Endothelial cell of umbilical vein (primary cell): Measurements from ENCODE around the gene MMP23B. TPM values are rescaled to one million over a fixed set of nuclear protein-coding genes. Genes with fewer than 3 reads are reported as not detected.

ENCODE experiments used
- BruUV-seq: library from RNA; stranded (reverse); fragments of 400-500 nt; replicated peaks from 2 replicates; lab custom pipeline; 2021; lab: Mats Ljungman, UMichigan
- CTCF ChIA-PET: fragments of 300-600, 350-600 bp; sonication (Branson Sonifier 250); formaldehyde crosslinking; loops from one replicate; lab custom pipeline; 2021; ENCODE audit warnings: antibody characterized with exemption, inconsistent platforms; lab: Charles Lee
- POLR2A ChIA-PET: fragments of 300-600, 350-600 bp; sonication (Branson Sonifier 250); formaldehyde crosslinking; loops from one replicate; lab custom pipeline; 2021; ENCODE audit warnings: antibody characterized with exemption, inconsistent platforms; lab: Charles Lee
- DNase-seq: peaks from one replicate; pipeline ENCODE4 v3.0.0-alpha.2; 2011; ENCODE audit warnings: low read depth, low spot score
- FAIRE-seq: peaks from 2 replicates; lab custom pipeline; 2011; peaks lifted over from hg19 to GRCh38; lab: Jason Lieb, UNC
- H2AFZ ChIP-seq: 2 replicates; pipeline ENCODE4 v1.6.0; 2012; ENCODE audit warnings: low read depth, low read length, control low read depth, inconsistent platforms
- H3K27ac ChIP-seq: 2 replicates; pipeline ENCODE4 v1.5.1; 2011; ENCODE audit warnings: low read depth, mild to moderate bottlenecking, control low read depth, low read length, moderate library complexity; ENCODE audit not compliant: insufficient read depth
- H3K27me3 ChIP-seq, 2 experiments: 2 replicates each; pipeline versions ENCODE4 v1.6.0 to v1.6.1; 2011; ENCODE audit warnings: low read length in 2 of 2, mixed read lengths in 1 of 2; ENCODE audit not compliant: control insufficient read depth in 2 of 2, insufficient read depth in 2 of 2
- H3K36me3 ChIP-seq, 2 experiments: 2 replicates in 1 of 2; 3 replicates in 1 of 2; pipeline ENCODE4 v1.5.1; 2011; ENCODE audit warnings: low read length in 2 of 2, mild to moderate bottlenecking in 1 of 2, moderate library complexity in 1 of 2; ENCODE audit not compliant: control insufficient read depth in 2 of 2, insufficient read depth in 2 of 2; ENCODE audit errors: extremely low read depth in 1 of 2
- H3K4me1 ChIP-seq: 3 replicates; pipeline ENCODE4 v1.5.1; 2011; ENCODE audit warnings: mild to moderate bottlenecking, low read length; ENCODE audit not compliant: control insufficient read depth, insufficient read depth; ENCODE audit errors: extremely low read depth
- H3K4me2 ChIP-seq: 2 replicates; pipeline ENCODE4 v1.6.1; 2011; ENCODE audit warnings: low read length, control low read depth, mixed read lengths; ENCODE audit not compliant: insufficient read depth
- H3K4me3 ChIP-seq, 3 experiments: fragments of 200-600 bp in 1 of 3; sonication (generic), shearing (Covaris generic) in 1 of 3; replicated peaks in 1 of 3; 2 replicates each; pipeline ENCODE4 v1.5.1; 2011 to 2016; ENCODE audit warnings: control low read depth in 3 of 3, low read length in 3 of 3, mild to moderate bottlenecking in 2 of 3, inconsistent platforms in 1 of 3, low read depth in 1 of 3, moderate library complexity in 1 of 3; ENCODE audit not compliant: insufficient read depth in 1 of 3
- H3K79me2 ChIP-seq: 2 replicates; pipeline ENCODE4 v1.6.0; 2012; ENCODE audit warnings: low read length, inconsistent platforms; ENCODE audit not compliant: control insufficient read depth, insufficient read depth
- H3K9ac ChIP-seq: replicated peaks from 2 replicates; pipeline ENCODE3; 2011; ENCODE audit warnings: low read length, control low read depth; ENCODE audit not compliant: insufficient read depth; ENCODE audit errors: extremely low read depth
- H3K9me1 ChIP-seq: replicated peaks from 3 replicates; pipeline ENCODE4 v1.6.0; 2011; ENCODE audit warnings: mild to moderate bottlenecking, low read length; ENCODE audit not compliant: control insufficient read depth, insufficient read depth; ENCODE audit errors: extremely low read depth
- H3K9me3 ChIP-seq: replicated peaks from 2 replicates; pipeline ENCODE4 v1.5.1; 2012; ENCODE audit warnings: low read length, inconsistent platforms; ENCODE audit not compliant: control insufficient read depth, insufficient read depth
- H4K20me1 ChIP-seq: replicated peaks from 2 replicates; pipeline ENCODE3; 2011; ENCODE audit warnings: mild to moderate bottlenecking, low read length; ENCODE audit not compliant: control insufficient read depth, insufficient read depth; ENCODE audit errors: extremely low read depth
- CTCF ChIP-seq, 2 donors: IDR thresholded peaks; 1 replicate in 1 of 2; 2 replicates in 1 of 2; pipeline ENCODE4 v1.5.1; 2011; ENCODE audit warnings: low read length in 2 of 2, mild to moderate bottlenecking in 2 of 2, moderate library complexity in 2 of 2, control low read depth in 1 of 2, inconsistent platforms in 1 of 2, low read depth in 1 of 2; ENCODE audit not compliant: insufficient read depth in 1 of 2; ENCODE audit errors: extremely low read depth in 1 of 2
- EZH2 ChIP-seq: IDR thresholded peaks from 2 replicates; pipeline ENCODE4 v1.6.1; 2012; ENCODE audit warnings: borderline replicate concordance, low read depth, mild to moderate bottlenecking, moderate library complexity, low read length, inconsistent platforms; ENCODE audit not compliant: severe bottlenecking
- FOS ChIP-seq: IDR thresholded peaks from 2 replicates; pipeline ENCODE4 v1.6.1; 2011; ENCODE audit warnings: mild to moderate bottlenecking, low read length, moderate library complexity, borderline replicate concordance; ENCODE audit not compliant: insufficient read depth
- GATA2 ChIP-seq: IDR thresholded peaks from 2 replicates; pipeline ENCODE4 v1.7.0; 2011; ENCODE audit warnings: low read depth, mild to moderate bottlenecking, moderate library complexity, mixed read lengths, low read length; ENCODE audit not compliant: insufficient read length, insufficient read depth
- JUN ChIP-seq: IDR thresholded peaks from 2 replicates; pipeline ENCODE4 v1.6.1; 2011; ENCODE audit warnings: borderline replicate concordance, low read depth; ENCODE audit not compliant: insufficient read length, insufficient read depth
- MYC ChIP-seq: IDR thresholded peaks from one replicate; pipeline ENCODE4 v1.6.1; 2011; ENCODE audit warnings: mild to moderate bottlenecking, low read depth, low read length
- POLR2A ChIP-seq: IDR thresholded peaks from 2 replicates; pipeline ENCODE4 v1.6.1; 2012; ENCODE audit warnings: low read depth, mild to moderate bottlenecking, control low read depth, low read length
- dilution Hi-C: fragments of 300-500 bp; cut with MboI; formaldehyde crosslinking; loops from one replicate; pipeline ENCODE4 v1.15.0; 2019; ENCODE audit warnings: low sequenced_read_pairs; ENCODE audit not compliant: extremely low pct_ligation_motif_present
- intact Hi-C: fragments of 100-400 bp; cut with micrococcal nuclease; formaldehyde crosslinking; loops from one replicate; pipeline ENCODE4 v1.10.0; 2022
- polyA plus RNA-seq, 4 experiments: library from polyadenylated mRNA; depleted of rRNA in 3 of 4; stranded (reverse) in 3 of 4; unstranded in 1 of 4; fragments of >200 nt; gene quantifications; 2 replicates each; pipeline versions ENCODE4 v1.2.1 to v1.2.3, GENCODE V29; 2011 to 2012; ENCODE audit warnings: missing spikeins in 1 of 4
- total RNA-seq: library from RNA; stranded (reverse); gene quantifications from 2 replicates; pipeline ENCODE4 v1.2.3, GENCODE V29; 2021
- TF ChIP-seq, protein P1 (sequence below): IDR thresholded peaks from 2 replicates; pipeline ENCODE4 v1.6.1; 2011; ENCODE audit not compliant: insufficient read depth, insufficient read length

Gene MMP23B
- total and polyA plus RNA-seq, 2 donors (not counting 3 experiments of a cell fraction or from before 2014, with no cell fraction given), result 0.62 to 5.3 TPM

DNA sequence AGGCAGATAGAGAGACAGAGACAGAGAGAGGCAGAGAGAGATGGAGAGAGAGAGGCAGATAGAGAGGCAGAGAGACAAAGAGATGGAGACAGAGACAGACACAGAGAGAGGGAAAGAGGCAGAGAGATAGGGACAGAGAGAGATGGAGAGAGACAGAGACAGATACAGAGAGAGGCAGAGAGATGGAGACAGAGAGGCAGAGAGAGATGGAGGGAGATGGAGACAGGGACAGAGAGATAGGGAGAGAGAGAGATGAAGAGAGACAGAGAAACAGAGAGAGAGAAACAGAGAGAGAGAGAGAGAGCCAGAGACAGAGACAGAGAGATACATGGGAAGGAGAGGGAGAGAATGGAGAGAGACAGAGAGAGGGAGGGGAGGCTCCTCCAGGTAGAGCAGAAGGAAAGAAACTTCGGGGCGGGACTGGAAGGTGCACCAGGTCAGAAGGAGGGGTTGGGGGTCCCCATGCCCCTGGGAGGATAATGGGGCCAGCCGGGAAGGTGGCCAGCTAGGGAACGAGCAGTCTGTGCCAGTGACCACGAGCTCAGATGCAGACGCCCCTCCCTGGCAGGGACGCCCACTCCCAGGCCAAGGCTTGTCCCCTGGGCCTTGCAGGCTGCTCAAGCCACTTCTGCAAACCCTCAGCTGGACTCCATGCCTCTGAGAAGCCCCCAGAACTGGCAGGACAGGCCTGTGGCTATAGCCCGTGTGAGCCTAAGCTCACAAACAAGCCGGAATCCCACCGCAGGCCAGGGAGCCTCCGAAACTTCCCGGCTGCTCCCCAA lies 35.3 kb upstream of the MMP23B start:
- CTCF ChIA-PET, result interaction anchor here (1.5 to 1.8 kb wide), 2 partner anchors 10 to 19 kb away, joined by 5 to 6 read pairs; no protein-coding TSS in a partner anchor
- Histone ChIP-seq H3K4me3 (no peak overlapping the region), H3K9ac (no peak overlapping the region), H3K27me3 (peaks cover 18 to 31% of the 10 kb centered on the region in 2 experiments), H3K9me3 (no peaks in the 10 kb centered on the region), H3K27ac (no peak overlapping the region), H3K36me3 (no peaks in the 10 kb centered on the region), H3K4me2 (no peak overlapping the region), H4K20me1 (no peaks in the 10 kb centered on the region), H3K4me1 (no peaks in the 10 kb centered on the region), H3K79me2 (no peaks in the 10 kb centered on the region), H2AFZ (no peak overlapping the region), H3K9me1 (no peaks in the 10 kb centered on the region)
- no peak for TF ChIP-seq MYC
- no peak for TF ChIP-seq JUN
- TF ChIP-seq CTCF (IDR thresholded peaks at IDR 0.05; ENCODE audit: extremely low read depth in 1 of 2, insufficient read depth in 1 of 2, low read depth in 1 of 2, low read length in 2 of 2), result no peak
- no peak for TF ChIP-seq FOS
- TF ChIP-seq POLR2A, result no peak
- no peak for TF ChIP-seq GATA2
- no peak for TF ChIP-seq EZH2
- TF ChIP-seq, protein P1, sequence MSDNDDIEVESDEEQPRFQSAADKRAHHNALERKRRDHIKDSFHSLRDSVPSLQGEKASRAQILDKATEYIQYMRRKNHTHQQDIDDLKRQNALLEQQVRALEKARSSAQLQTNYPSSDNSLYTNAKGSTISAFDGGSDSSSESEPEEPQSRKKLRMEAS, result no peak
- dilution Hi-C loops (no loop called here), intact Hi-C loops (no loop called here)
- DNase-seq, result no peak
- BruUV-seq, result no TSS peak
- no peak for FAIRE-seq
- POLR2A ChIA-PET, result no interaction called here
